Activated CD4-positive, alpha-beta T cell treated with anti-CD3 and anti-CD28 coated beads, Interleukin-2, amount 10 ng/mL, durations not matched to agents 7 days and 5 days (primary cell): ENCODE measurements around the gene CD55. TPM values are rescaled to one million over a fixed set of nuclear protein-coding genes. Genes with fewer than 3 reads are reported as not detected.
"Not testable (repeated sequence)": the region's sequence is repeated elsewhere in the genome, so short reads cannot be mapped to it uniquely, and the experiment has no call there.

ENCODE experiments used
- CTCF ChIA-PET: fragments of 350-600 bp; sonication (Branson Sonifier 250); formaldehyde crosslinking; loops from one replicate; lab custom pipeline; 2021; ENCODE audit warnings: antibody characterized with exemption; lab: Charles Lee
- POLR2A ChIA-PET: fragments of 350-600 bp; sonication (Branson Sonifier 250); formaldehyde crosslinking; loops from one replicate; lab custom pipeline; 2021; ENCODE audit warnings: antibody characterized with exemption; lab: Charles Lee
- DNase-seq: peaks from one replicate; pipeline ENCODE4 v3.0.0-alpha.2; 2020
- H3K27ac Mint-ChIP-seq: one replicate; pipeline ENCODE4 v1.8.0; 2021; ENCODE audit warnings: mild to moderate bottlenecking, moderate library complexity, mixed read lengths
- H3K27me3 Mint-ChIP-seq: one replicate; pipeline ENCODE4 v1.8.0; 2021; ENCODE audit warnings: mixed read lengths
- H3K36me3 Mint-ChIP-seq: one replicate; pipeline ENCODE4 v1.8.0; 2021; ENCODE audit warnings: low read depth, mixed read lengths
- H3K4me1 Mint-ChIP-seq: one replicate; pipeline ENCODE4 v1.8.0; 2021; ENCODE audit warnings: mixed read lengths
- H3K4me3 Mint-ChIP-seq: one replicate; pipeline ENCODE4 v1.8.0; 2021; ENCODE audit warnings: mild to moderate bottlenecking, moderate library complexity, mixed read lengths
- H3K9me3 Mint-ChIP-seq: one replicate; pipeline ENCODE4 v1.8.0; 2021; ENCODE audit warnings: mixed read lengths
- total RNA-seq, 2 experiments: library from RNA; stranded (reverse); gene quantifications; one replicate each; pipeline ENCODE4 v1.2.3, GENCODE V29; 2021

CD55 gene
- total RNA-seq, 2 experiments from 2014 or later = 92.0 to 117 TPM

DNA sequence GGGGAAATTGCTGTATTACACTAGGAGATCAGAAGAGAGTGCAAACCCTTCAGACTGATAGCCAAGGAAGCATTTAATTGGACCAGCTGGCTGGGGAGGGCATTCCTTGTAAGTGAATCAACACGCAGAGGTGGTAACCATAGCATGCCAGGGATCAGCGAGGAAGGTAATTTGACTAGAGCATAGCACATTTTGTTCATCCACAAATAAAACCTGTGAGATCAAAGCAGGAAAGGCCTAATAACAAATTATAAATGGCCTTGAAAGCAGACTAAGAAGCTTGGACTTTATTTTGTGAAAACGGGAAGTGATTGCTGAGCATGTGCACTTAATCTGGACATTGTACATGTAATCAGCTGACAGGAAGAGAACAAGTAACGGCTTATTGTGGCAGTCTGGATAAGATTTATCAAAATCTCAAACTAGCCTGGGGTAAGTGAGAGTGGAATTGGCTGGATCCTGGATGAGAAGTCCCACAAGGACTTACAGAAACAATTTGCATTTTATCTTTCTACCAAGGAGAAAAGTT lies 11.7 kb upstream of the CD55 start:
- POLR2A ChIA-PET = interaction anchor here (0.8 kb wide), 1 partner anchor 22 kb away, joined by 4 read pairs; no protein-coding TSS in a partner anchor
- Mint-ChIP-seq H3K36me3 (no peaks in the 10 kb centered on the region), H3K27me3 (no peaks in the 10 kb centered on the region), H3K4me3 (no peak overlapping the region), H3K4me1 (peaks cover 20% of the 10 kb centered on the region), H3K27ac (peak overlapping the region; percentile 79), H3K9me3 (no peaks in the 10 kb centered on the region)
- DNase-seq = no peak
- CTCF ChIA-PET = no interaction called here

DNA sequence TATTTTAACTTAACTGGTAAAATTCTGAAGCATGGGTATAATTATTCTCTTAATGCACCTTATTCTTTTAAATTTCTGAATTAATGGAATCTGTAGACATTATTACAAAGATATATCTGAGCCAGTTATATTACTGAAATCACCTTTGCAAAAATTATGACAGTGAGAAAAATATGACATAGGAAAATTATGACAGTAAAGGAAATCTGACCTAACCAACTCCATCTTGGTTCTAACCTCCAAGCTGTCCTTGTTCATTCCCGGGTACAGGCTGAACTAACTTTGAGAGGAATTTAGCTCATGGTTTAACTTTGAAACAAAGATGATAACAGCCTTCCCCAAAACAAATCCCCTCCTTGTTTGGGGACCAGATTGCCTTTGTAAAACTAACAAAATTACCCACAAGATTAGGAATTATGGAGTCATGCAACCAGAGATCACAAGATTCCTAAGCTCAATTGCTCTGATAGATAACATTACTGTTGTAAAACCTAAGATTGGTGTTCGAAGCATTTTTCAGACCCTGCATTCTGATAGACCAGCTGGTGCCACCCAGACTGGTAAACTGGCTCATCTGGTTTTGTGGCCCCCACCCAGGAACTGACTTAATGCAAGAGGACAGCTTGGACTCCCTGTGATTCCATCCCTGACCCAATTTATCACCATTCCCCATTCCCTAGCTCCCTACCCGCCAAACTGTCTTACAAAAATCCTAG lies 9.4 kb upstream of the CD55 start:
- no peaks in the 10 kb centered on the region for H3K36me3 Mint-ChIP-seq
- H3K27ac Mint-ChIP-seq = no peak overlapping the region
- no peaks in the 10 kb centered on the region for H3K27me3 Mint-ChIP-seq
- peaks cover 3% of the 10 kb centered on the region for H3K9me3 Mint-ChIP-seq
- ChIA-PET POLR2A (interaction anchor here (1.2 kb wide), 1 partner anchor 9 kb away, joined by 3 read pairs; the partner anchor contains the start of gene CD55), CTCF (no interaction called here)
- peaks cover 26% of the 10 kb centered on the region for H3K4me1 Mint-ChIP-seq
- DNase-seq = no peak
- H3K4me3 Mint-ChIP-seq = no peak overlapping the region

DNA sequence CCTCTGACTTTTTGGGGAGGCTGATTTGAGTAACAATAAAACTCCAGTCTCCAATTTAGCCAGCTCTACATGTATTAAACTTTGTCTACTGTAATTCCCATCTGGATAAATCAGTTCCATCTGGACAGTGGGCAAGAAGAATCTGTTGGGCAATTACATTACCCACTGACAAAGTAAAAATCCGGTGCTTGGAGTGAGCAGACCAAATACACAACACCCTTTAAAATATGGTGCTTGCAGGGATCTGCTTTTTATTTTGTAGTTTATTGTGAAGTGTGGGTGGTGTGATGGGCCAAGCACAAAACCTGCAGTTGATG lies 8.9 kb upstream of the CD55 start:
- peaks cover 3% of the 10 kb centered on the region for H3K9me3 Mint-ChIP-seq
- CTCF ChIA-PET = no interaction called here
- H3K4me3 Mint-ChIP-seq = no peak overlapping the region
- no peaks in the 10 kb centered on the region for H3K36me3 Mint-ChIP-seq
- H3K4me1 Mint-ChIP-seq = peaks cover 28% of the 10 kb centered on the region
- H3K27me3 Mint-ChIP-seq = no peaks in the 10 kb centered on the region
- no peak overlapping the region for H3K27ac Mint-ChIP-seq
- POLR2A ChIA-PET = interaction anchor here (1.2 kb wide), 1 partner anchor 9 kb away, joined by 3 read pairs; the partner anchor contains the start of gene CD55
- no peak for DNase-seq

DNA sequence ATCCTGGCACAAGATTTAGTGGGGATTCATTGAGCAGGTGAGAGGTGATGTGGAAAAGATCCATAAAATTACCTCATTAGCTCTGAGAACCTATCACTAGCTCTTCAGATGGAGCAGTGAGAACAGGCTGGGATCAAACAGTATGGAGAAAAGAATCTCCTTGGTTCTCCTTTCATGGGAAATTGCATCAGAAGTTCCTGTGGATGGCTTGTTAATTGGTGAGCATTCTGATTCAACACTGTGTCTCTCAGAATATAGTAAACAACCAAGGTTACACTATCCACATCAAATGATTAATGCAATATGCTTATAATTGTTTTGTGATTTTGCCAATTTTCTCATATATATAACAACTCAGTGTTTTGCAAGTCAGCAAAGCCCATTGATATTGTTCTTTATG lies 8.3 kb upstream of the CD55 start:
- POLR2A ChIA-PET = no interaction called here
- H3K9me3 Mint-ChIP-seq = peaks cover 3% of the 10 kb centered on the region
- no peaks in the 10 kb centered on the region for H3K36me3 Mint-ChIP-seq
- peaks cover 31% of the 10 kb centered on the region for H3K4me1 Mint-ChIP-seq
- CTCF ChIA-PET = no interaction called here
- H3K27me3 Mint-ChIP-seq = no peaks in the 10 kb centered on the region
- H3K4me3 Mint-ChIP-seq = no peak overlapping the region
- H3K27ac Mint-ChIP-seq = no peak overlapping the region
- no peak for DNase-seq

DNA sequence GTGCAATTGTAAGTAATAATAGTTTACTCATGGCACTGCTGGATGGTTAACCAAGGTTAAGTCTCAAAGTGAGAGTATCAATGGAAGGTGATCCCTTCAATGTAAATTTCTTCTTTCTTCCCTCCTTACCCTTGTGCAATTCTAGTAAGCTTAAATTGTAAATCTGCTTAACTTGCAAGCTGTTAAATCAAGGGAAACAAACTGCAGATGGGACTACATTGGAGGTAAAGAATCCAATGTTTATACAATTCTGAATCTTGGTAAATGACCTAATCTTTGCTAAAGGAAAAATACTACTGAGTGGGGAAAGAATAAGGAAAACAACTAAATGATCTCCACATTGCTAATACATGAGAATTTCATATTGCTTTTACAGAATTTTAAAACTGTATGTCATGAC lies 6.7 kb upstream of the CD55 start:
- ChIA-PET CTCF (no interaction called here), POLR2A (no interaction called here)
- Mint-ChIP-seq H3K27ac (no peak overlapping the region), H3K4me3 (no peak overlapping the region), H3K36me3 (no peaks in the 10 kb centered on the region), H3K4me1 (peaks cover 20% of the 10 kb centered on the region), H3K27me3 (no peaks in the 10 kb centered on the region), H3K9me3 (peaks cover 3% of the 10 kb centered on the region)
- DNase-seq = no peak

DNA sequence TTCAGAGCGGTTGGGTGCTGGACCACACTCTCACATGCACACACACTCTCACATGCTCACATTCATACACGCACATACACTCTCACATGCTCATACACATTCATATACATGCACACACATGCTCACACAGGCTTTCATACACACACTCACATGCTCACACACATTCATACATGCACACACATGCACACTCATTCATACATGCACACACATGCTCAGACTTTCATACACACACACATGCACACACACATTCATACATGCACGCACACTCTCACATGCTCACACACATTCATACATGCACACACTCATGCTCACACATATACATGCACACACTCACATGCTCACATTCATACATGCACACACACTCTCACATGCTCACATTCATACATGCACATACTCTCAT lies 6.0 kb upstream of the CD55 start:
- H3K27ac Mint-ChIP-seq = no peak overlapping the region
- H3K4me1 Mint-ChIP-seq = peaks cover 20% of the 10 kb centered on the region
- H3K4me3 Mint-ChIP-seq = no peak overlapping the region
- DNase-seq = no peak
- peaks cover 4% of the 10 kb centered on the region for H3K36me3 Mint-ChIP-seq
- H3K27me3 Mint-ChIP-seq = no peaks in the 10 kb centered on the region
- H3K9me3 Mint-ChIP-seq = peaks cover 6% of the 10 kb centered on the region
- ChIA-PET POLR2A (no interaction called here), CTCF (no interaction called here)

DNA sequence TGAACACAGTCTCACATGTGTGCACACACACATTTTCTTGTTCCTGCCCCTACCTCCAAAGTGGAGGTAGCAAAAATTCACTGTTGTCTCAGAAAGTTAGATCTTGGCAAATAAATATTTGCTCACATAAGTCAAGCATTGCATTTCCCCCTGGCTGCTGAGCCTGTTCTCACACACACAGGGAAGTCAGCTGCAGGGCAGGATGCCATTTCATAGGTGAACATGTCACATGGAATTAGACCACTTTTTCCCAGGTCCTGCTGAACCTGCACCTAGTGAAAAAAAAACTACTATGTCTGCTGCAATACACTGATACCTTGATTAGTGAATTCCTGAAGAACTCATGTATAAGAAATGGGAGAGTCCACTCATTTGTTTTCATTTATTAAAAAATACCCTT lies 5.3 kb upstream of the CD55 start:
- DNase-seq = no peak
- POLR2A ChIA-PET = no interaction called here
- peaks cover 4% of the 10 kb centered on the region for H3K36me3 Mint-ChIP-seq
- H3K27me3 Mint-ChIP-seq = no peaks in the 10 kb centered on the region
- H3K27ac Mint-ChIP-seq = no peak overlapping the region
- H3K4me1 Mint-ChIP-seq = peaks cover 26% of the 10 kb centered on the region
- H3K4me3 Mint-ChIP-seq = no peak overlapping the region
- peaks cover 6% of the 10 kb centered on the region for H3K9me3 Mint-ChIP-seq
- CTCF ChIA-PET = no interaction called here

DNA sequence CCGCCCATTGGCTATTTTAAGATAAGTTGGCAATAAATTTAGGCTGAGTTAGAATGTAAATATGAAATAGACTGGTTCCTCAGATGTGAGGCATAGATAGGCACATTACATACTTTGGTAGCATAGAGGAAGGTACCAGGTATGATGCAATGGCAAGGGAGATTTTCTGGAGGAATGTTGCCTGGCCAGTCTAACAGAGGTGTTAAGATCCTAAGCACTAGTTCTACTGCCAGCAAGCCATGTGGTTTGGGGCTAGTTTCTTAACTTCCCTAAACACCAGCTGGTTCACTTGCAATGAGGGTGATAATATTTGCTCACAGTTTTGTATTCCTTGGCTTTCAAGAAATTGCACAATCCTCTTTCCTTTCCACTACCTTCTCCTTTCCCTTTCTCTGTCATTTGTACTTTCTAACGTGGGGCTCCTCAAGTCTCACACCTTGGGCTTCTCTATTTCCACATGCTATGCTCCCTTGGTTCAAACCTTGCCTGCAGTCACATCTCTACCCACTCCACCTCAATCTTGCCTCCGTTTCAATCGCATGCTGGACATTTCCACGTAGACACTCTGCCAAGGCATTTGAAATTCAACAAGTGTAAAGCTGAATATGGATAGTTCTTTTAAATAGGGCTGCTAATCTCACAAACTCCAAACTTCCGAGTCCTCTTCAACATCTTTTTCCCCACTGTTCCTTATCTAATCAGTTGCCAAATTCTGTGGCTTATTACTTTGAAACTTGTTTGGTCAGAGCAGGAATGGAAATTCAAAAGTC lies 4.7 kb upstream of the CD55 start:
- POLR2A ChIA-PET = no interaction called here
- no peaks in the 10 kb centered on the region for H3K27me3 Mint-ChIP-seq

DNA sequence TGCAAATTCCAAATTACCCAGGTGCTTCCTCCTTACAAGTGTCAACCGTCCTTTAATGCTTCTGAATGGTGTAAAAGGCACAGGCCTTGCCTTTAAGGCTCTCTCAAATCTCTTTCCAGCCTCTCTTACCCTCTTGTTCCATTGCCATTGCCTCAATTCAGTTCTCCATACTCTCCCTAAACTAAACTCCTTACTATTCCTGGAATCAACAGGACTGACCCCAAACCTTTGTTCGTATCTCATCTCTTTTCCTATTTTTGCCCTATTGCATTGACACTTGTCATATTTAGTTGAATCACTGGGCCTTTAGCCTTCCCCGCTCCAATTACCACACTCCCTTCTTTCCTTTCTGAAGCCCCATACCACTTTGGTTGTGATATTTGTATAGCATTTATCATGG lies 3.9 kb upstream of the CD55 start:
- ChIA-PET POLR2A (interaction anchor here (0.6 kb wide), 1 partner anchor 34 kb away, joined by 3 read pairs; no protein-coding TSS in a partner anchor), CTCF (no interaction called here)
- peaks cover 26% of the 10 kb centered on the region for H3K4me1 Mint-ChIP-seq
- H3K4me3 Mint-ChIP-seq = no peak overlapping the region
- DNase-seq = no peak
- H3K27ac Mint-ChIP-seq = no peak overlapping the region
- H3K27me3 Mint-ChIP-seq = no peaks in the 10 kb centered on the region
- H3K36me3 Mint-ChIP-seq = peaks cover 11% of the 10 kb centered on the region
- H3K9me3 Mint-ChIP-seq = peaks cover 6% of the 10 kb centered on the region

More for the DNA sequence above, 4.7 kb upstream of the CD55 start:
- DNase-seq = no peak
- Mint-ChIP-seq H3K27ac (no peak overlapping the region), H3K9me3 (peaks cover 6% of the 10 kb centered on the region), H3K4me1 (peaks cover 26% of the 10 kb centered on the region), H3K4me3 (no peak overlapping the region), H3K36me3 (peaks cover 4% of the 10 kb centered on the region)
- CTCF ChIA-PET = no interaction called here

DNA sequence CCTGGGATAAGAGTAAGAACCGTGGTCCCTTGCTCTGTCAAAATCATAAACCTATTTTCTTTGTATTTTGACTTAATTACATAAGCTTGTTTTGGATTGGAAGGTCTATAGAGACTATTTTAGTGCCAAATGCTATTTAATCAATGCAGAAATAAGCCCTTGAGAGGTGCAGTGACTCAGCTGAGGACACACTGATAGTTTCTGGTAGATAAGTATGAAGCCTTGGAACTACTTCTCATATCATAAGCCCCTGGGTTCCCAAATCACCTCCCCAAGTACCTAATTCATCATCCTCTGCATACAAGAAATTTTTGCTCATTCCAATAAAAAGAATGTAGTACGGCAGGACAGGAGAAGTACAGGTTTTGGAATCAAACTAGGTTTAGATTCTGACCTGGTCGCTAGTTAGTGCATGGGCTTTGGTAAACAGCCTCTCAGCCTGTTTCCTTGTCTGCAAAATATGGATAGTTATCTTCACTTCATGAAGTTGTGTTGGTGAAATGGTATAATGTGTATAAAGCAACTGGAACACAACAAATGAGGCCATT lies 3.3 kb upstream of the CD55 start:
- ChIA-PET POLR2A (interaction anchor here (0.6 kb wide), 1 partner anchor 35 kb away, joined by 3 read pairs; no protein-coding TSS in a partner anchor), CTCF (no interaction called here)
- Mint-ChIP-seq H3K9me3 (peaks cover 6% of the 10 kb centered on the region), H3K4me1 (peaks cover 26% of the 10 kb centered on the region), H3K4me3 (no peak overlapping the region), H3K27ac (no peak overlapping the region), H3K36me3 (peaks cover 14% of the 10 kb centered on the region), H3K27me3 (no peaks in the 10 kb centered on the region)
- no peak for DNase-seq

DNA sequence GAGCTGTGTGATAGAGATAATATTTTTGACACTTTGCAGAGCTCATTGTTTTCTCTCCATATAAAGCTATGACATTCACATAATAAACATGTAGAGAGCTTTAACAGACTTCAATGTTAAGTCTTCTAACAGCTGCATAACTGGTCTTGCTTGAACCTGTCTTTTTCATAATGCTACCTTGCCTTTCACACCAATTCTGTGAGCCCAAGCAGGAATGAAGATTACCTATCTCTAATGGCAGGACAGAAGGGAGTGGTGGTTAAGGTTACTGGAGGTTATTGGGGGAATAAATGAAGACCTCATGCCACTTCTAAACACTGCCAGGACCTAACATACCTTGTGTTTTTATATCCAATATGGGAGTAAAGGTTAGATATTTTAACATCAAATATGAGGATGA lies 2.3 kb upstream of the CD55 start:
- no peak for DNase-seq
- CTCF ChIA-PET = interaction anchor here (1.2 kb wide), 1 partner anchor 21 kb away, joined by 4 read pairs; no protein-coding TSS in a partner anchor
- peak overlapping the region; percentile 5 for H3K27ac Mint-ChIP-seq
- H3K4me3 Mint-ChIP-seq = no peak overlapping the region
- H3K27me3 Mint-ChIP-seq = no peaks in the 10 kb centered on the region
- POLR2A ChIA-PET = no interaction called here
- H3K9me3 Mint-ChIP-seq = peaks cover 6% of the 10 kb centered on the region
- peaks cover 25% of the 10 kb centered on the region for H3K36me3 Mint-ChIP-seq
- H3K4me1 Mint-ChIP-seq = peaks cover 37% of the 10 kb centered on the region

DNA sequence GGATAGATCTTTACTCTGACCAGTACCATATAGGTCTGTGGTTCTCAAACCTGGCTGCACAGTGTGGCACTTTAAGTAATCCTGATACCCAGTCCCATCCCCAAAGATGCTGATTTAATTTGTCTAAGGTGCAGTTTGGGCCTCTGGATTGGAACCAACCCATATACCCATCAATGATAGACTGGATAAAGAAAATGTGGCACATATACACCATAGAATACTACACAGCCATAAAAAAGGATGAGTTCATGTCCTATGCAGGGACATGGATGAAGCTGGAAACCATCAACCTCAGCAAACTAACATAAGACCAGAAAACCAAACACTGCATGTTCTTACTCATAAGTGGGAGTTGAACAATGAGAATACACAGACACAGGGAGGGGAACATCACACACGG lies 1.4 kb upstream of the CD55 start:
- peak overlapping the region; percentile 47 for H3K4me3 Mint-ChIP-seq
- CTCF ChIA-PET = interaction anchor here (0.7 to 1.2 kb wide), 3 partner anchors 22 to 264 kb away, joined by 3 to 4 read pairs (median 3); no protein-coding TSS in a partner anchor
- H3K9me3 Mint-ChIP-seq, DNase-seq, POLR2A ChIA-PET, H3K27me3 Mint-ChIP-seq: not testable (repeated sequence)
- H3K27ac Mint-ChIP-seq = peak overlapping the region; percentile 90
- peaks cover 37% of the 10 kb centered on the region for H3K4me1 Mint-ChIP-seq
- peaks cover 33% of the 10 kb centered on the region for H3K36me3 Mint-ChIP-seq
